ENCODE measurements around the gene PFDN1. TPM values are rescaled to one million over a fixed set of nuclear protein-coding genes. Genes with fewer than 3 reads are reported as not detected.

PFDN1 gene
- total and polyA plus RNA-seq, 2 experiments from 2014 or later, result 119 to 256 TPM

DNA sequence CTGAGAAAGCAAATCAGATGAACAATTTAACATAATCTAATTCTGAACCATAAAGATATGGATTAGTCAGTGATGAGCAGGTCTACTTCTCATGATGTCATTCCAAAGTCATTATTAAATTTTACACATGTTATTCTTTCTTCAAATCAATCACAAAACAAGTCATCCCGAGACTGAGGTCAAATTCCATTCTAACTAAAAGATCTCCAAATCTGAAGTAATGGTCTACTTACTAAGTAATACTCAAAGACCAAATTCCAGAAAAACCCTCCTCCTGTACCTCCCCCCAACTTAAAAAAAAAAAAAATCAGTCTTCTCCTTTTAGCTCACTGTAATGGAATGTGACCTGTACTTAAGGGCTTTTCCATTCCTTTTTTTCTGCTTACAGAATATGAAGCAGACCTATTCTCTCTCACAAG, 4.7 kb downstream of the PFDN1 start:
- no peaks in the 10 kb centered on the region for H3K9me3 Mint-ChIP-seq
- H3K27ac ChIP-seq (ENCODE audit: low read depth), result no peak overlapping the region
- H3K4me3 Mint-ChIP-seq, result no peak overlapping the region
- peaks cover 11% of the 10 kb centered on the region; the same call in 2 of the 3 replicates for H3K4me1 Mint-ChIP-seq
- peaks cover 28% of the 10 kb centered on the region for H3K4me1 ChIP-seq (ENCODE audit: insufficient read depth)
- H3F3A ChIP-seq (replicated peaks; ENCODE audit: low read depth), result no peaks in the 10 kb centered on the region
- peaks cover 10% of the 10 kb centered on the region; the same call in 2 of the 3 replicates for H3K36me3 Mint-ChIP-seq (ENCODE audit: low read depth)
- H4K20me1 ChIP-seq (replicated peaks; ENCODE audit: insufficient read depth), result peaks cover 14% of the 10 kb centered on the region
- no peak overlapping the region for H3K4me2 ChIP-seq
- no peak overlapping the region for H3K27ac Mint-ChIP-seq
- H3K36me3 ChIP-seq (ENCODE audit: insufficient read depth), result 0 out of 2 replicates have a peak, but pooled peaks cover 4% of the 10 kb centered on the region
- H3K4me3 ChIP-seq, result no peak overlapping the region
- no peak for ATAC-seq
- no peak overlapping the region for H2AFZ ChIP-seq
- no peaks in the 10 kb centered on the region for H3K27me3 ChIP-seq (ENCODE audit: insufficient read depth)
- no peaks in the 10 kb centered on the region for H3K27me3 Mint-ChIP-seq (ENCODE audit: insufficient read depth, low read depth, poor library complexity)
- TF ChIP-seq EZH2 (IDR thresholded peaks at IDR 0.05; ENCODE audit: low read depth, unreplicated experiment), result no peak
- TF ChIP-seq NANOG (IDR thresholded peaks at IDR 0.05; ENCODE audit: borderline replicate concordance), result no peak
- TF ChIP-seq STAT1 (IDR thresholded peaks at IDR 0.05; ENCODE audit: unreplicated experiment), result no peak
- TF ChIP-seq, protein P1, sequence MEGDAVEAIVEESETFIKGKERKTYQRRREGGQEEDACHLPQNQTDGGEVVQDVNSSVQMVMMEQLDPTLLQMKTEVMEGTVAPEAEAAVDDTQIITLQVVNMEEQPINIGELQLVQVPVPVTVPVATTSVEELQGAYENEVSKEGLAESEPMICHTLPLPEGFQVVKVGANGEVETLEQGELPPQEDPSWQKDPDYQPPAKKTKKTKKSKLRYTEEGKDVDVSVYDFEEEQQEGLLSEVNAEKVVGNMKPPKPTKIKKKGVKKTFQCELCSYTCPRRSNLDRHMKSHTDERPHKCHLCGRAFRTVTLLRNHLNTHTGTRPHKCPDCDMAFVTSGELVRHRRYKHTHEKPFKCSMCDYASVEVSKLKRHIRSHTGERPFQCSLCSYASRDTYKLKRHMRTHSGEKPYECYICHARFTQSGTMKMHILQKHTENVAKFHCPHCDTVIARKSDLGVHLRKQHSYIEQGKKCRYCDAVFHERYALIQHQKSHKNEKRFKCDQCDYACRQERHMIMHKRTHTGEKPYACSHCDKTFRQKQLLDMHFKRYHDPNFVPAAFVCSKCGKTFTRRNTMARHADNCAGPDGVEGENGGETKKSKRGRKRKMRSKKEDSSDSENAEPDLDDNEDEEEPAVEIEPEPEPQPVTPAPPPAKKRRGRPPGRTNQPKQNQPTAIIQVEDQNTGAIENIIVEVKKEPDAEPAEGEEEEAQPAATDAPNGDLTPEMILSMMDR (conservative IDR thresholded peaks at IDR 0.05; ENCODE audit: low read depth in 2 of 2), result no peak
- no peak for TF ChIP-seq ZNF114 (CRISPR knock-in tag; IDR thresholded peaks at IDR 0.05)
- TF ChIP-seq JUNB (IDR thresholded peaks at IDR 0.05; ENCODE audit: unreplicated experiment), result no peak
- TF ChIP-seq, protein P2, sequence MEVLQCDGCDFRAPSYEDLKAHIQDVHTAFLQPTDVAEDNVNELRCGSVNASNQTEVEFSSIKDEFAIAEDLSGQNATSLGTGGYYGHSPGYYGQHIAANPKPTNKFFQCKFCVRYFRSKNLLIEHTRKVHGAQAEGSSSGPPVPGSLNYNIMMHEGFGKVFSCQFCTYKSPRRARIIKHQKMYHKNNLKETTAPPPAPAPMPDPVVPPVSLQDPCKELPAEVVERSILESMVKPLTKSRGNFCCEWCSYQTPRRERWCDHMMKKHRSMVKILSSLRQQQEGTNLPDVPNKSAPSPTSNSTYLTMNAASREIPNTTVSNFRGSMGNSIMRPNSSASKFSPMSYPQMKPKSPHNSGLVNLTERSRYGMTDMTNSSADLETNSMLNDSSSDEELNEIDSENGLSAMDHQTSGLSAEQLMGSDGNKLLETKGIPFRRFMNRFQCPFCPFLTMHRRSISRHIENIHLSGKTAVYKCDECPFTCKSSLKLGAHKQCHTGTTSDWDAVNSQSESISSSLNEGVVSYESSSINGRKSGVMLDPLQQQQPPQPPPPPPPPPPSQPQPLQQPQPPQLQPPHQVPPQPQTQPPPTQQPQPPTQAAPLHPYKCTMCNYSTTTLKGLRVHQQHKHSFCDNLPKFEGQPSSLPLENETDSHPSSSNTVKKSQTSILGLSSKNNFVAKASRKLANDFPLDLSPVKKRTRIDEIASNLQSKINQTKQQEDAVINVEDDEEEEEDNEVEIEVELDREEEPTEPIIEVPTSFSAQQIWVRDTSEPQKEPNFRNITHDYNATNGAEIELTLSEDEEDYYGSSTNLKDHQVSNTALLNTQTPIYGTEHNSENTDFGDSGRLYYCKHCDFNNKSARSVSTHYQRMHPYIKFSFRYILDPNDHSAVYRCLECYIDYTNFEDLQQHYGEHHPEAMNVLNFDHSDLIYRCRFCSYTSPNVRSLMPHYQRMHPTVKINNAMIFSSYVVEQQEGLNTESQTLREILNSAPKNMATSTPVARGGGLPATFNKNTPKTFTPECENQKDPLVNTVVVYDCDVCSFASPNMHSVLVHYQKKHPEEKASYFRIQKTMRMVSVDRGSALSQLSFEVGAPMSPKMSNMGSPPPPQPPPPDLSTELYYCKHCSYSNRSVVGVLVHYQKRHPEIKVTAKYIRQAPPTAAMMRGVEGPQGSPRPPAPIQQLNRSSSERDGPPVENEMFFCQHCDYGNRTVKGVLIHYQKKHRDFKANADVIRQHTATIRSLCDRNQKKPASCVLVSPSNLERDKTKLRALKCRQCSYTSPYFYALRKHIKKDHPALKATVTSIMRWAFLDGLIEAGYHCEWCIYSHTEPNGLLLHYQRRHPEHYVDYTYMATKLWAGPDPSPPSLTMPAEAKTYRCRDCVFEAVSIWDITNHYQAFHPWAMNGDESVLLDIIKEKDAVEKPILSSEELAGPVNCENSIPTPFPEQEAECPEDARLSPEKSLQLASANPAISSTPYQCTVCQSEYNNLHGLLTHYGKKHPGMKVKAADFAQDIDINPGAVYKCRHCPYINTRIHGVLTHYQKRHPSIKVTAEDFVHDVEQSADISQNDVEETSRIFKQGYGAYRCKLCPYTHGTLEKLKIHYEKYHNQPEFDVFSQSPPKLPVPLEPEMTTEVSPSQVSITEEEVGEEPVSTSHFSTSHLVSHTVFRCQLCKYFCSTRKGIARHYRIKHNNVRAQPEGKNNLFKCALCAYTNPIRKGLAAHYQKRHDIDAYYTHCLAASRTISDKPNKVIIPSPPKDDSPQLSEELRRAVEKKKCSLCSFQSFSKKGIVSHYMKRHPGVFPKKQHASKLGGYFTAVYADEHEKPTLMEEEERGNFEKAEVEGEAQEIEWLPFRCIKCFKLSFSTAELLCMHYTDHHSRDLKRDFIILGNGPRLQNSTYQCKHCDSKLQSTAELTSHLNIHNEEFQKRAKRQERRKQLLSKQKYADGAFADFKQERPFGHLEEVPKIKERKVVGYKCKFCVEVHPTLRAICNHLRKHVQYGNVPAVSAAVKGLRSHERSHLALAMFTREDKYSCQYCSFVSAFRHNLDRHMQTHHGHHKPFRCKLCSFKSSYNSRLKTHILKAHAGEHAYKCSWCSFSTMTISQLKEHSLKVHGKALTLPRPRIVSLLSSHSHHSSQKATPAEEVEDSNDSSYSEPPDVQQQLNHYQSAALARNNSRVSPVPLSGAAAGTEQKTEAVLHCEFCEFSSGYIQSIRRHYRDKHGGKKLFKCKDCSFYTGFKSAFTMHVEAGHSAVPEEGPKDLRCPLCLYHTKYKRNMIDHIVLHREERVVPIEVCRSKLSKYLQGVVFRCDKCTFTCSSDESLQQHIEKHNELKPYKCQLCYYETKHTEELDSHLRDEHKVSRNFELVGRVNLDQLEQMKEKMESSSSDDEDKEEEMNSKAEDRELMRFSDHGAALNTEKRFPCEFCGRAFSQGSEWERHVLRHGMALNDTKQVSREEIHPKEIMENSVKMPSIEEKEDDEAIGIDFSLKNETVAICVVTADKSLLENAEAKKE (CRISPR knock-in tag; IDR thresholded peaks at IDR 0.05), result no peak
- TF ChIP-seq POLR2AphosphoS5 (IDR thresholded peaks at IDR 0.05; ENCODE audit: low read depth), result no peak
- TF ChIP-seq, protein P3, sequence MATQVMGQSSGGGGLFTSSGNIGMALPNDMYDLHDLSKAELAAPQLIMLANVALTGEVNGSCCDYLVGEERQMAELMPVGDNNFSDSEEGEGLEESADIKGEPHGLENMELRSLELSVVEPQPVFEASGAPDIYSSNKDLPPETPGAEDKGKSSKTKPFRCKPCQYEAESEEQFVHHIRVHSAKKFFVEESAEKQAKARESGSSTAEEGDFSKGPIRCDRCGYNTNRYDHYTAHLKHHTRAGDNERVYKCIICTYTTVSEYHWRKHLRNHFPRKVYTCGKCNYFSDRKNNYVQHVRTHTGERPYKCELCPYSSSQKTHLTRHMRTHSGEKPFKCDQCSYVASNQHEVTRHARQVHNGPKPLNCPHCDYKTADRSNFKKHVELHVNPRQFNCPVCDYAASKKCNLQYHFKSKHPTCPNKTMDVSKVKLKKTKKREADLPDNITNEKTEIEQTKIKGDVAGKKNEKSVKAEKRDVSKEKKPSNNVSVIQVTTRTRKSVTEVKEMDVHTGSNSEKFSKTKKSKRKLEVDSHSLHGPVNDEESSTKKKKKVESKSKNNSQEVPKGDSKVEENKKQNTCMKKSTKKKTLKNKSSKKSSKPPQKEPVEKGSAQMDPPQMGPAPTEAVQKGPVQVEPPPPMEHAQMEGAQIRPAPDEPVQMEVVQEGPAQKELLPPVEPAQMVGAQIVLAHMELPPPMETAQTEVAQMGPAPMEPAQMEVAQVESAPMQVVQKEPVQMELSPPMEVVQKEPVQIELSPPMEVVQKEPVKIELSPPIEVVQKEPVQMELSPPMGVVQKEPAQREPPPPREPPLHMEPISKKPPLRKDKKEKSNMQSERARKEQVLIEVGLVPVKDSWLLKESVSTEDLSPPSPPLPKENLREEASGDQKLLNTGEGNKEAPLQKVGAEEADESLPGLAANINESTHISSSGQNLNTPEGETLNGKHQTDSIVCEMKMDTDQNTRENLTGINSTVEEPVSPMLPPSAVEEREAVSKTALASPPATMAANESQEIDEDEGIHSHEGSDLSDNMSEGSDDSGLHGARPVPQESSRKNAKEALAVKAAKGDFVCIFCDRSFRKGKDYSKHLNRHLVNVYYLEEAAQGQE (IDR thresholded peaks at IDR 0.05; ENCODE audit: unreplicated experiment), result no peak
- TF ChIP-seq ZNF331 (CRISPR knock-in tag; IDR thresholded peaks at IDR 0.05; ENCODE audit: low read depth), result no peak
- TF ChIP-seq CREB1 (CRISPR knock-in tag; IDR thresholded peaks at IDR 0.05; ENCODE audit: low read depth), result no peak
- TF ChIP-seq, protein P4, sequence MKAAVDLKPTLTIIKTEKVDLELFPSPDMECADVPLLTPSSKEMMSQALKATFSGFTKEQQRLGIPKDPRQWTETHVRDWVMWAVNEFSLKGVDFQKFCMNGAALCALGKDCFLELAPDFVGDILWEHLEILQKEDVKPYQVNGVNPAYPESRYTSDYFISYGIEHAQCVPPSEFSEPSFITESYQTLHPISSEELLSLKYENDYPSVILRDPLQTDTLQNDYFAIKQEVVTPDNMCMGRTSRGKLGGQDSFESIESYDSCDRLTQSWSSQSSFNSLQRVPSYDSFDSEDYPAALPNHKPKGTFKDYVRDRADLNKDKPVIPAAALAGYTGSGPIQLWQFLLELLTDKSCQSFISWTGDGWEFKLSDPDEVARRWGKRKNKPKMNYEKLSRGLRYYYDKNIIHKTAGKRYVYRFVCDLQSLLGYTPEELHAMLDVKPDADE (IDR thresholded peaks at IDR 0.05), result no peak
- TF ChIP-seq EZH2phosphoT487 (IDR thresholded peaks at IDR 0.05; ENCODE audit: unreplicated experiment), result no peak
- H3K79me2 ChIP-seq (replicated peaks; ENCODE audit: insufficient read depth), result peaks cover 94% of the 10 kb centered on the region
- no peaks in the 10 kb centered on the region for H3K9me2 ChIP-seq (ENCODE audit: insufficient read depth)
- peak; percentile 15 for DNase-seq (ENCODE audit: low spot score)

Measured in GM23338 (cell line).